Activated CD8-positive, alpha-beta T cell treated with anti-CD3 and anti-CD28 coated beads, Interleukin-2, amount 10 ng/mL, durations not matched to agents 7 days and 5 days (primary cell): ENCODE measurements around the gene MAMDC2. TPM values are rescaled to one million over a fixed set of nuclear protein-coding genes. Genes with fewer than 3 reads are reported as not detected.

Experiments
- ATAC-seq: fragments of 150-1000 bp; cut with Tn5 transposase; one replicate; pipeline ENCODE4 v1.10.0; 2021; ENCODE audit warnings: moderate library complexity
- CTCF ChIA-PET: fragments of 350-600 bp; sonication (Branson Sonifier 250); formaldehyde crosslinking; loops from one replicate; lab custom pipeline; 2021; ENCODE audit warnings: antibody characterized with exemption; lab: Charles Lee
- POLR2A ChIA-PET: fragments of 350-600 bp; sonication (Branson Sonifier 250); formaldehyde crosslinking; loops from one replicate; lab custom pipeline; 2021; ENCODE audit warnings: antibody characterized with exemption; lab: Charles Lee
- DNase-seq: peaks from one replicate; pipeline ENCODE4 v3.0.0-alpha.2; 2020
- H3K27ac Mint-ChIP-seq: one replicate; pipeline ENCODE4 v1.8.0; 2021; ENCODE audit warnings: mild to moderate bottlenecking, mixed read lengths
- H3K27me3 Mint-ChIP-seq: one replicate; pipeline ENCODE4 v1.8.0; 2021; ENCODE audit warnings: low read depth, mixed read lengths
- H3K36me3 Mint-ChIP-seq: one replicate; pipeline ENCODE4 v1.8.0; 2021; ENCODE audit warnings: low read depth, mixed read lengths
- H3K4me1 Mint-ChIP-seq: one replicate; pipeline ENCODE4 v1.8.0; 2021; ENCODE audit warnings: low read depth, mixed read lengths
- H3K4me3 Mint-ChIP-seq: one replicate; pipeline ENCODE4 v1.8.0; 2021; ENCODE audit warnings: mild to moderate bottlenecking, mixed read lengths
- H3K9me3 Mint-ChIP-seq: one replicate; pipeline ENCODE4 v1.8.0; 2022; ENCODE audit warnings: mixed read lengths; ENCODE audit not compliant: insufficient read depth
- total RNA-seq, 2 experiments: library from RNA; stranded (reverse); gene quantifications; one replicate each; pipeline ENCODE4 v1.2.3, GENCODE V29; 2021

Gene MAMDC2, protein sequence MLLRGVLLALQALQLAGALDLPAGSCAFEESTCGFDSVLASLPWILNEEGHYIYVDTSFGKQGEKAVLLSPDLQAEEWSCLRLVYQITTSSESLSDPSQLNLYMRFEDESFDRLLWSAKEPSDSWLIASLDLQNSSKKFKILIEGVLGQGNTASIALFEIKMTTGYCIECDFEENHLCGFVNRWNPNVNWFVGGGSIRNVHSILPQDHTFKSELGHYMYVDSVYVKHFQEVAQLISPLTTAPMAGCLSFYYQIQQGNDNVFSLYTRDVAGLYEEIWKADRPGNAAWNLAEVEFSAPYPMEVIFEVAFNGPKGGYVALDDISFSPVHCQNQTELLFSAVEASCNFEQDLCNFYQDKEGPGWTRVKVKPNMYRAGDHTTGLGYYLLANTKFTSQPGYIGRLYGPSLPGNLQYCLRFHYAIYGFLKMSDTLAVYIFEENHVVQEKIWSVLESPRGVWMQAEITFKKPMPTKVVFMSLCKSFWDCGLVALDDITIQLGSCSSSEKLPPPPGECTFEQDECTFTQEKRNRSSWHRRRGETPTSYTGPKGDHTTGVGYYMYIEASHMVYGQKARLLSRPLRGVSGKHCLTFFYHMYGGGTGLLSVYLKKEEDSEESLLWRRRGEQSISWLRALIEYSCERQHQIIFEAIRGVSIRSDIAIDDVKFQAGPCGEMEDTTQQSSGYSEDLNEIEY
- not detected for total RNA-seq

DNA sequence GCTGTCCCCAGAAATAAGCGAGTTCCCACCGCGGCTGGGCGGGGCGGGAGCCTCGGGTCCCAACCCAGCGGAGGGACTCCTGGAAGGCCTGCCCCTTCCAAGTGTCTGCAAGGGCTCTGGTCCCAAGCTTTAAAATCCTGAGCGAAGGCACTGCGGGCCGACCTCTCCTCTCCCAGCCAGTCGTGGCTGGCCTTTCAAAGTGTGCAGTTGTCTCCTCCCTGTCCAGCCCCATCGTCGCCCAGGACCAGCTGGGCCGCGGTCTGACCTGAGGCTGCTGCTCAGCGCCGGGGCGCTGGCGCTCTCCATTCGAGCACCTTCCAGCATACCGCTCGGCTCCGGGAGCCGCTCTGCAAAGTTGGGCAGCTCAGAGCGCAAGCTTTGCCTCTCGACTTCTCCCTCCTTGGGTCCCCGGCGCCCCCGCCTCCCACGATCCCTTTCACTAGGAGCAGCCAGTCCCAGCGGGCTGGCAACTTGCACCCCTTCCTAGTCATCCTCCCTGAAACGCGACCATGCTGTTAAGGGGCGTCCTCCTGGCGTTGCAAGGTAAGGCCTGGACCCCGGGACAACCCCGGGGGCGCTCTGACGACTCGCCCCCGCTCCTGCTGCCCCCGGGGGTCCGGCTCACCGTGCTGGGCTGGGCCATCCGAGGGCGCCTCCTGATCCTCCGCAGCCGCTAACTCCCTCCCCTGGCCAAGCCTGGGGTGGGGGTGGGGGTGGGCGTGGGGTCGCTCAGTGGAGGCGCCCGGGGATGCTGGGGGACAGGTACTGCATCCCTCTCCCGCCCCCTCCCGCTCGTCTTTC, at the start of gene MAMDC2:
MAMDC2 (plus strand) TSS at position 160 of the 801 bp plus-strand sequence; CDS start at position 510, 350 bp downstream.
- H3K27me3 Mint-ChIP-seq, result peaks cover 48% of the 10 kb centered on the region
- no peaks in the 10 kb centered on the region for H3K9me3 Mint-ChIP-seq
- H3K4me1 Mint-ChIP-seq, result peaks cover 12% of the 10 kb centered on the region
- H3K36me3 Mint-ChIP-seq, result no peaks in the 10 kb centered on the region
- ChIA-PET POLR2A (no interaction called here), CTCF (interaction anchor here (1.2 kb wide), 1 partner anchor 67 kb away, joined by 3 read pairs; no protein-coding TSS in a partner anchor)
- no peak within 1 kb of the TSS for H3K27ac Mint-ChIP-seq
- peak; percentile 39 for ATAC-seq
- peak within 1 kb of the TSS; percentile 32 for H3K4me3 Mint-ChIP-seq
- no peak for DNase-seq

DNA sequence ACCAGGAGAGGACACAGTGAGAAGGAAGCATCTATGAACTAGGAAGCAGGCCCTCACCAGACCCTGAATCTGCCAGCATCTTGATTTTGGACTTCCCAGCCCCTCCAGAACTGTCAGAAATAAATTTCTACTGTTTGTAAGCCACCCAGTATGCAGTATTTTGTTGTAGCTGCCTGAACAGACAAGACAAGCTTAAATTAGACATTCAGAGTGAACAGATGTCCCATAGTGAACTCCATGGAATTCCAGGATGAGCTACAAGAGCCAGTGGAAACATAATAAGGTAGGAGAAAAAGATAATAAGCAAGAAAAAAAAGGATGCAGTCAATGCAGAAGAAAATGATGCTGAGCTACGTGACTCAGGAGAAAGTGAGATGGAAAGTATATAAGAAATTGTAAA, 47.8 kb upstream of the MAMDC2 start:
- Mint-ChIP-seq H3K27ac (no peak overlapping the region), H3K4me3 (no peak overlapping the region), H3K36me3 (no peaks in the 10 kb centered on the region), H3K27me3 (peaks cover 5% of the 10 kb centered on the region), H3K4me1 (no peaks in the 10 kb centered on the region), H3K9me3 (no peaks in the 10 kb centered on the region)
- POLR2A ChIA-PET, result no interaction called here
- ATAC-seq (no peak), DNase-seq (no peak)
- CTCF ChIA-PET, result no interaction called here

DNA sequence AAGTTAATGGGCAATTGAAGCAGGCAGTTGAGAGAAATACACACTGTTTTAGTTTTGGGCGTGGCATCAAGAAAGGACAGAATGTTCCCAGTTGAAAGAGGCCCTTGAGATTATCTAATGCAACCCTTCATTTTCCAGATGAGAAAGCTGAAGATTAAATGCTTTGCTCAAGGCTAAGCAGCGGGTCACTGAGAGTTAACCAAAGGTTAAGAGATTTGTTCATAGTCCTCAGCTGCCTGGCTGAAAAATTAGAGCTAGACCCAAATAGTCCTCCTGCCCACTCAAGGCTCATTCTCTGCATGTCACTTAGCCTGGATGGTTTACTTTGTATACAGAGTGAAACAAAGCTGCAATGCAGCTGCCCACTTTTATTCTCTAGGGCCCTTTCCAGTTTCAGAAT, 46.7 kb upstream of the MAMDC2 start:
- POLR2A ChIA-PET, result no interaction called here
- ATAC-seq, result no peak

DNA sequence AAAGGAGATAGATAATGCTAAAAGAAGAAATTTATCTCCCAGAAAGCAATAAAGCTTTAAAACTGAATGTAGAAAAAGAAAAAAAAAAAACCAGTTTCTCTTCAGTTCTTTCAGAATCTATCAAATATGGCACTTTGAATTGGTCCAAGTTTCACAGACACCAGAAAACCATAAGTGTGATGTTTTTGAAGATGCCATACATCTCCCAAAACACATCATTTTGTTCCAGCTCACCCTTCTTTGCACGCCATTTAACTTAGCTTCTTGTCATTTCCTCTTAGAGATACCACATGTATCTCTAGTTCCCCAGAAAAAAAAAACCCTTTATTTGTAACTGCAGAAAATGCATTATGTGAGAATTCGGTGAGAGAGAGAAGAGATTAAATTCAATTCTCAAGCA, 46.1 kb upstream of the MAMDC2 start:
- Mint-ChIP-seq H3K4me1 (no peaks in the 10 kb centered on the region), H3K27me3 (peaks cover 4% of the 10 kb centered on the region), H3K27ac (no peak overlapping the region), H3K9me3 (no peaks in the 10 kb centered on the region), H3K36me3 (no peaks in the 10 kb centered on the region), H3K4me3 (no peak overlapping the region)
- ATAC-seq (no peak), DNase-seq (no peak)
- ChIA-PET POLR2A (no interaction called here), CTCF (no interaction called here)

More for the DNA sequence above, 46.7 kb upstream of the MAMDC2 start:
- no peak overlapping the region for H3K27ac Mint-ChIP-seq
- CTCF ChIA-PET, result no interaction called here
- peaks cover 5% of the 10 kb centered on the region for H3K27me3 Mint-ChIP-seq
- no peaks in the 10 kb centered on the region for H3K36me3 Mint-ChIP-seq
- H3K4me1 Mint-ChIP-seq, result no peaks in the 10 kb centered on the region
- no peak overlapping the region for H3K4me3 Mint-ChIP-seq
- no peak for DNase-seq
- H3K9me3 Mint-ChIP-seq, result no peaks in the 10 kb centered on the region

DNA sequence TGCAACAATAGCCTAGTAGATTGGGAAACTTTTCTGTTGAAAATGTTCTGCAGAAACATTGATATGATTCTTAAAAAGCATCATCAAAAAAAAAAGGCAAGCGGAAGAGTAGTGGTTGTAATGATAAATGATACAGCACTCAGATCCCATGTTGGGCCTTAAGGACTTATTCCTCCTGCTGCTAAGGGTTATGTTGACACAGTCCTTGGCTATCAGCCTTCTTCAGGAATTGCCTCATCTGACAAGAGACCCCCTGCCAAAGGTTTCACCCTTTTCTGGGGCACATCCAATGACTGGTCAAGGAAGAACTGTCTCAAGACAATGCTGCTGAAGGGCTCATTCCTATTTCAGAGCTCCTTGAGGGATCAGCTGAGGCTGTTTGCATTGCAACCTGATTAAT, 44.3 kb upstream of the MAMDC2 start:
- no peaks in the 10 kb centered on the region for H3K36me3 Mint-ChIP-seq

DNA sequence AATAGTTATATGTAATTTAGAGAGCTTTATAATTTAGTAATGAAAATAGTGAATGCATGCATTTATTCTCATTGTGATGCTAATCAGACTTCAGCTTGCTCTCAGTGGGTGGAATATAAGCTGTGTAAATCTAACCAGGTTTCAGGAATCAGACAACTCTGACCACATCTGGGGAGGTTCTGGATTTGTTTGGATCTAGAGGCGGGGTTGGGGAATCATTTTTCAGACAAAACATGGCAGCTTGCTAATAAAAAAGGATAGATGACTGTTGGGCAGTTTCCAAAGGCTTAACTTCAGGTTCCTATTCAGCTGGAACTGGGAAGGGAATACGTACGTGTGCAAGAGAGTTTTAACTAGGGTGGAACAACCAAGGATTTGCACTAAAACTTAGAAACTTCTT, 43.2 kb upstream of the MAMDC2 start:
- H3K27me3 Mint-ChIP-seq, result peaks cover 5% of the 10 kb centered on the region
- no peak for ATAC-seq
- POLR2A ChIA-PET, result no interaction called here
- CTCF ChIA-PET, result no interaction called here
- no peaks in the 10 kb centered on the region for H3K36me3 Mint-ChIP-seq
- no peak for DNase-seq
- no peaks in the 10 kb centered on the region for H3K9me3 Mint-ChIP-seq
- no peak overlapping the region for H3K27ac Mint-ChIP-seq
- no peak overlapping the region for H3K4me3 Mint-ChIP-seq
- H3K4me1 Mint-ChIP-seq, result no peaks in the 10 kb centered on the region

More for the DNA sequence above, 44.3 kb upstream of the MAMDC2 start:
- H3K4me3 Mint-ChIP-seq, result no peak overlapping the region
- ATAC-seq, result no peak
- CTCF ChIA-PET, result no interaction called here
- H3K27me3 Mint-ChIP-seq, result peaks cover 5% of the 10 kb centered on the region
- H3K9me3 Mint-ChIP-seq, result no peaks in the 10 kb centered on the region
- no peaks in the 10 kb centered on the region for H3K4me1 Mint-ChIP-seq
- no peak for DNase-seq
- no peak overlapping the region for H3K27ac Mint-ChIP-seq
- POLR2A ChIA-PET, result no interaction called here

DNA sequence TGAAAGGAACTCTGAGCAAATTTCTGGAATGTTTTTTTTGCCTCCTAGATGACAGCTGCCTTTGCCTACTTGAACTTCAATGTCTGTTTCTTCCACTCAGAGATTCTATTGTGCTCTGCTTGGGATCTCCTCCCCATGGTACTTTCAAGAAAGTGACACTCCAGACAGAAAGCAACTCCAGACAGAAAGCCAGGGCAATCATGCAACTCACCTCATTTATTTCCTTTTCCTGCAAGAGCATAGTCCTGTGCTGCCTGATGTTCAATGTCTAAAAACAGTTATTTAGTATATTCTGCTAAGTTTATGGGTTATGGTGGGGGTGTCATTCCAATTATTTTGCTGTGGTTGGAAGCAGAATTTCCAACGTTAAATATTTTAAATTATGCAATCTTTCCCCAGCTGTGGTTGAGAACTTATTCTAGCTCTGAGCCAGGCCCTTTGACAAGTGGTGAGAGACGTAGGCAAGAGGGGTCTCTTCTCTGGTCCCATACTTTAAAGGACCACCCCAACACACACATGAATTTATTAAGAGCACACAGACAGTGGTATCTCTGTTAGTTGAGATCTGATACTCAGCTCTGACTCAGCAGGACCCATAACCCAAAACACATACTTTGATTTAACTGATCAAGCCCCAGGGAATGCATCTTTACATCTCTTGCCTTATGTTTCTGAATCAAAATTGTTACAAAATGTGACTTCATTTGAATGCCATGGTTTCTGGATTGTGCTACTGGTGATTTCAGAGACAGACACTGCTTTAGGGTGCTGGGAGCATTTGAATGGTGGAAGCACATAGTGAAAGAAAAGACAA, 39.5 kb upstream of the MAMDC2 start:
- Mint-ChIP-seq H3K4me1 (no peaks in the 10 kb centered on the region), H3K9me3 (no peaks in the 10 kb centered on the region), H3K36me3 (no peaks in the 10 kb centered on the region), H3K4me3 (no peak overlapping the region), H3K27ac (no peak overlapping the region), H3K27me3 (peaks cover 5% of the 10 kb centered on the region)
- ChIA-PET CTCF (no interaction called here), POLR2A (no interaction called here)
- no peak for ATAC-seq
- DNase-seq, result no peak

DNA sequence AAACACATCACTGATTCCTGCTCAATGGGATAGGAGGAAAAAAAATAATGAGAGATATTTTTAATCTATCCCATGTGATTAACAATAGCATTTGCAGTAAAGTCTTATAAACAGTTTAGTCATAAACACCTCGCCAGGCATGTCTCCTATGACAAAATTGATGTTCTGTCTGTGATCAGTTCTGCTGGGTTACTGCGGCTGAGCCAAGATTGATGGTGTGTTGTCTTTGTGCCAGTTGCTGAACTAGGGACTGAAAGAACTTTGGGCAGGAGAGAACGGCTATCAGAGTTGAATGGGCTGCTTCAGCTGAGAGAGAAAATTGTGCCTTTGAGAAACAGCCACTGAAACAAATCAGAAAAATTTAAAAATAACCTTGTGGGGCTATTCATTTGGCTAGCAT, 37.3 kb upstream of the MAMDC2 start:
- Mint-ChIP-seq H3K9me3 (no peaks in the 10 kb centered on the region), H3K36me3 (no peaks in the 10 kb centered on the region), H3K27me3 (peaks cover 4% of the 10 kb centered on the region), H3K27ac (no peak overlapping the region), H3K4me1 (no peaks in the 10 kb centered on the region), H3K4me3 (no peak overlapping the region)
- ChIA-PET POLR2A (no interaction called here), CTCF (no interaction called here)
- DNase-seq (no peak), ATAC-seq (no peak)

DNA sequence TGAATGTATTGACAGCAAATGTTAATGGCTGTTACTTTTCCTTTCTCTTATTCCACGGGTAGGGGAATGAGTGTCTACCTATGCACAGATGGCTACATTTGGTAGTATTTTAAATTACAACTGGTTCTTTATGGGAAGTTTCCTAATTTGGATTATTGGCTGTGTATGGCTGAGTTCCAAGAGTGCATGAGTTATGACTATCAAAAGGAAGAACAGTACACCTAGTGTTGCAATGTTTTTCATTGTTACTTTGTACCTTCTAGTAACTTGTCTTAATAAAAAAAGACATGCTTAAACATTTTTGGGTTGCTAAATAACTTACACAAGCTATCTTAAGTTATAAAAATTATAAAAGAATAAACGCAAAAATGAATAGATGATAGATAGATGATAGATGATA, 35.8 kb upstream of the MAMDC2 start:
- Mint-ChIP-seq H3K27me3 (peaks cover 5% of the 10 kb centered on the region), H3K9me3 (no peaks in the 10 kb centered on the region), H3K27ac (no peak overlapping the region), H3K4me1 (no peaks in the 10 kb centered on the region), H3K36me3 (no peaks in the 10 kb centered on the region), H3K4me3 (no peak overlapping the region)
- no peak for DNase-seq
- POLR2A ChIA-PET, result no interaction called here
- CTCF ChIA-PET, result no interaction called here
- ATAC-seq, result no peak

DNA sequence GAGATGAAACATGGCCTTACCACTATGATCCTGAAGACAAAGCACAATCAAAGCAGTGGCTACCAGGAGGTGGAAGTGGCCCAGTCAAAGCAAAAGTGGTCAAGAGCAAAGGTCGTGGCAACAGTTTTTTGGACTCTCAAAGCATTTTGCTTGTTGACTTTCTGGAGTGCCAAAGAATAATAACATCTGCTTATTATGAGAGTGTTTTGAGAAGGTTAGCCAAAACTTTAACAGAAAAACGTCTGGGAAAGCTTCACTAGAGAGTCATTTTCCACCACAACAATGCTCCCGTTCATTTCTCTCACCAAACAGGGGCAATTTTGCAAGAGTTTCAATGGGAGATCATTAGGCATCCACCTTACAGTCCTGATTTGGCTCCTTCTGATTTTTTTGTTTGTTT, 33.6 kb upstream of the MAMDC2 start:
- Mint-ChIP-seq H3K9me3 (no peaks in the 10 kb centered on the region), H3K27me3 (peaks cover 3% of the 10 kb centered on the region), H3K27ac (no peak overlapping the region), H3K36me3 (no peaks in the 10 kb centered on the region), H3K4me1 (no peaks in the 10 kb centered on the region), H3K4me3 (no peak overlapping the region)
- CTCF ChIA-PET, result interaction anchor here (1.1 kb wide), 1 partner anchor 63 kb away, joined by 3 read pairs; no protein-coding TSS in a partner anchor
- ATAC-seq, result no peak
- no peak for DNase-seq
- POLR2A ChIA-PET, result no interaction called here

DNA sequence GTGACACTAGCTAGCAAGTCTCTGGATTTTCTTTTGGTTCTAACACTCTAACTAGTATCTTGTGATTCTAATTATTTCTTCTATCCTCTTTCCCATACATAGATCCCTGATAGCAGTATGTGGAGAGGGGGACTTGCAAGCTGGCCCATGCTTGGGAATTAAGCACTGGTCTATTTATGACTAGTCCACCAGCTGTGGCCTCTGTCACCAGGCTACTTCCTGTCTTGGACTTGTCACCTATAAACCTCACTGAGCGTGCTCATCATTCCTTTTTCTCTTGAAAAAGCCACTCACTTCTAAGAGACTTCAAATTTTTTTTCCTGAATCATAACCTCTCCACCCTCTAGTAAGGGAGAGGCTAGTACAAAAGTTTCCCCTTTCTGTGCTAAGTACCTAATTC, 32.3 kb upstream of the MAMDC2 start:
- Mint-ChIP-seq H3K4me1 (no peaks in the 10 kb centered on the region), H3K36me3 (no peaks in the 10 kb centered on the region), H3K4me3 (no peak overlapping the region), H3K27ac (no peak overlapping the region), H3K27me3 (peaks cover 3% of the 10 kb centered on the region), H3K9me3 (no peaks in the 10 kb centered on the region)
- ChIA-PET CTCF (no interaction called here), POLR2A (no interaction called here)
- DNase-seq, result no peak
- ATAC-seq, result no peak
